ENCODE results near the gene CHCHD3. TPM values are rescaled to one million over a fixed set of nuclear protein-coding genes. Genes with fewer than 3 reads are reported as not detected.

CHCHD3 gene
- polyA plus RNA-seq, 1 donor, result 56.8 TPM

DNA sequence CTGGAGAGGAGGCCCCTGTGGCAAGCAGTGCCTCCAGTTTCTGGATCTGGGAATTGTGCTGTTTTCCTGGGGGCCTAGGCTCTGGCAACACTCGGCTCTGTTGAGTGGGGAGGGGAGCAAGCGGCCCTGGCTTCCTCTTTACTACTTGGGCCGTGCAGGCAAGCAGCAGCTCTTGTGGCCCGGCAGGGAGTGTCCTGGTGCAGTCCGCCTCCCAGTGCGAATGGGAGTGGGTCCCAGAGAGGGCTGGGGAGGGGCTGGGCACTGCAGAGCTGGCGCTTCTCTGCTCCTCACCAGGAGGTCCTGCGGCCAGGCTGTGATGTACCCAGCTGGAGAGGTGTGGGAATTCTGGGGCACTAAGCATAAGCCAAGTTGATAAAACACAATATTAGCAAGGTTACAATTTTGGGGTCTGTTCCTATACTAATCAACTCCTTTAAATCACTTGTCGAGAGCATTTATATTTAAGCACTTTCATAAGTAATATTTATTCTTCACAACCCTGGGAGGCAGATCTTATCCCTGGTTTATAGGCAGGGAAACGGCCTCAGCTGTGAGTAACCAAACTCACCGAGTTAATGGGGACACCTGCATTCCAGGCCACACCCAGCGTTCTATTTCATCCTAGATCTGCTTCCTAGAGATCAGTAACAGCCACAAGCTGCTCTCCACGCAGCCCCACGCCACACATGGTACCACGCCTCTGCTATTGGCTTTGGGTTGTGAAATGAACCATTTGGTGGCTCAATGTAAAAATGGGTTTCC is 322.2 kb downstream of the CHCHD3 start:
- Histone ChIP-seq H3K36me3 (ENCODE audit: control insufficient read depth, insufficient read depth, low read length) (no peaks in the 10 kb centered on the region), H3K4me1 (ENCODE audit: control insufficient read depth, insufficient read depth, low read length) (no peaks in the 10 kb centered on the region), H3K9me3 (ENCODE audit: control insufficient read depth, low read depth, low read length) (no peaks in the 10 kb centered on the region), H3K27me3 (ENCODE audit: control insufficient read depth, insufficient read depth, low read length) (peaks cover 6% of the 10 kb centered on the region), H3K4me3 (ENCODE audit: low read length) (no peak overlapping the region), H3K27ac (ENCODE audit: low read length) (no peak overlapping the region)
- DNase-seq, result no peak
- 60% methylated on average over 2 of the region's 15 CpGs for WGBS (ENCODE audit: insufficient coverage, low lambda C conversion rate)

DNA sequence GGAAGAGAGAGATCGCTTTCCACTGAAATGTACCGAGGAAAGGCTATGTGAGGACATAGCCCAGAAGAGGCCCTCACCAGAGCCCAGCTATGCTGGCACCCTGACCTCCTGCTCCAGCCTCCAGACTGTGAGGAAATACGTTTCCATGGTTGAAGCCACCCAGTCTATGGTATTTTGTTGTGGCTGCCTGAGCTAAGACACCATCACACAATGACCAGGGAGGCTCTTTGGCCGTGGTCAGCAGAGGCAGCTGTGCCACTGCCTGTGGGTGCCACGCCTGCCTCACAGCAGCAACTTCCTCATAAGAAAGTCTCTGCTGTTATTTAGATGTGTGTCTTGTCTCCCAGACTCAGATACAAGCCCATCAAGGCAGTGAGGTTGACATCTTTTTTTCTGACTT is 322.9 kb downstream of the CHCHD3 start:
- peaks cover 6% of the 10 kb centered on the region for H3K27me3 ChIP-seq (ENCODE audit: control insufficient read depth, insufficient read depth, low read length)
- no peaks in the 10 kb centered on the region for H3K36me3 ChIP-seq (ENCODE audit: control insufficient read depth, insufficient read depth, low read length)
- no peaks in the 10 kb centered on the region for H3K9me3 ChIP-seq (ENCODE audit: control insufficient read depth, low read depth, low read length)
- no peak overlapping the region for H3K27ac ChIP-seq (ENCODE audit: low read length)
- no peak overlapping the region for H3K4me3 ChIP-seq (ENCODE audit: low read length)
- WGBS (ENCODE audit: insufficient coverage, low lambda C conversion rate), result no CpG with 5 or more reads among the region's 5 CpGs
- no peaks in the 10 kb centered on the region for H3K4me1 ChIP-seq (ENCODE audit: control insufficient read depth, insufficient read depth, low read length)
- DNase-seq, result no peak

DNA sequence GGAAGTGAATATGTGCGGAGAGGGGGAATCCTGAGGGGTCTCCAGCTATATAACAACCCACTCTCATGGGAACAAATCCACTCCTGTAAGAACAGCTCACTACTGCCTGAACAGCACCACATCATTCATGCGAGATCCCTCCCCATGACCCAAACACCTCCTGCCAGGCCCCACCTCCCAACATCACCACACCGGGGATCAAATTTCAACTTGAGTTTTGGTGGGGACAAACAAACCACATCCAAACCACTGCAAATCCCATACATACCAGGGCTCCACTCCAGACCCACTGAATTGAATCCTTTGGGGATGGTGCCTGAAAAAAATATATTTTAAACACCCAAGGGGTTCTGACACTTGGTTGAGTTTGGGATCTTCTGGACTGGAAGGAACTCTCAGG is 324.1 kb downstream of the CHCHD3 start:
- H3K4me1 ChIP-seq (ENCODE audit: control insufficient read depth, insufficient read depth, low read length), result no peaks in the 10 kb centered on the region
- no peak overlapping the region for H3K4me3 ChIP-seq (ENCODE audit: low read length)
- no peak for DNase-seq
- no peak overlapping the region for H3K27ac ChIP-seq (ENCODE audit: low read length)
- H3K36me3 ChIP-seq (ENCODE audit: control insufficient read depth, insufficient read depth, low read length), result no peaks in the 10 kb centered on the region
- WGBS (ENCODE audit: insufficient coverage, low lambda C conversion rate), result no CpG with 5 or more reads among the region's 3 CpGs
- no peaks in the 10 kb centered on the region for H3K9me3 ChIP-seq (ENCODE audit: control insufficient read depth, low read depth, low read length)
- H3K27me3 ChIP-seq (ENCODE audit: control insufficient read depth, insufficient read depth, low read length), result peaks cover 6% of the 10 kb centered on the region

DNA sequence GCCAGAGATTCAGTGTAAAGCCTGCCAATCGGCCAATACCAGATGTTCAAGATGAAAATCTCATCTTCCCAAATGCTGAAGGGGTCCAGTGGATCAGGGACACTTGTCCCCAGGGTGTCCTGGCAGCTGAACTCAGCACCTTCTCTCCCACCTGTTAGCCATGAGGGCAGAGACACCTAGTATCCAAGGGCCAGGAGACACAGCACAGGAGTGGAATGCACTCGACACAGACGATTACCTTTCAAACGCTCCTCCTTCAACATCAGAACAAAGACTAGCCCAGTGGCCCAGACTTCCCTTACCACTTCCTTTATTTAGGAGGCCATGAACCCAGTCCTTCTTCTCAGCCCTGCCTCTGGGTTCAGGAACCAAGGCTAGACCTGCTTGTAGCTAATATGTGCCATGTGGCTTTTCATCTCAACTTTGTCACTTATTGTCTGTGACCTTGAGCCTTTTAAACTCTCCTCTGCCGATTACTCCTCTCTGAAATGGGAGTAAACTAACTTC is 325.4 kb downstream of the CHCHD3 start:
- WGBS (ENCODE audit: insufficient coverage, low lambda C conversion rate), result no CpG with 5 or more reads among the region's 5 CpGs

DNA sequence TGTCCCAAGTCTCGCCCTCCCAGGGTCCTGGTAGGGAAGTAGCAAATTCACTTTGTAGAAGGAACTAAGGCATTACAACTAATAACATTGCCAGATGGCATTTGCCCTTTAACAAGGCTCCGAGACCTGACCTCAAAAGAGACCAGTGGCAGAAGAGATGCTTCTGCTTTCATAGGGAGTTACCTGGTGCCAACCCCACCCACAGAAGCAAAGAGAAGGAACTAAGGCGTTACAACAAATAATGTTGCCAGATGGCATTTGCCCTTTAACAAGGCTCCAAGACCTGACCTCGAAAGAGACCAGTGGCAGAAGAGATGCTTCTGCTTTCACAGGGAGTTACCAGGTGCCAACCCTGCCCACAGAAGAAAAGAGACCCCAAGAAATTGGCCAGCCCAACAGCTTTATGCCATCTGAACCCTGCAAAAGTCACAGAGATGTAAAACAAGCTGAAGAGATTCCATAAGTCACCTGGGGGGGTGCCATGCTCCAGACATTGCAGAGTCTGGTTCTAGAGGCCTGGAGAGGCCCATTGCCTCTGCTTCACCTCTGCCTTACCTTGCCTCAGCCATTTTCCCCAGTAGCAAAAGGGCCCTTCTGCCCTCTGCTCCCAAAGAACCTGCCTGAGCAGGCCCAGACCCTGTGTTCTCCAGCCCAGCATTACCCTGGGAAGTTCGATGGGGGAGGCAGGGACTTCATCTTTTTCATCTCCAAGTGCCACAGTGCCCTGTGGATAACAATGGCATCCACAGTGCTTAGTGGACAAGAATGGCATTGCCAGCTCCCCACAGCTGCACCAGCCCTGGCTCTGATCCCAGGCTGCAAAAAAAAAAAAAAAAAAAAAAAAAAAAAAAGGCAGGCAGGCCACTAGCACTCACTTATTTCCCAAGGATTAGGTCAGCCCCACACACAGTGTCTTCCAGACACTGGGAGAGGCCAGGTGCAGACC is 326.1 kb downstream of the CHCHD3 start:
- Histone ChIP-seq H3K27me3 (ENCODE audit: control insufficient read depth, insufficient read depth, low read length) (peaks cover 9% of the 10 kb centered on the region), H3K27ac (ENCODE audit: low read length) (no peak overlapping the region), H3K36me3 (ENCODE audit: control insufficient read depth, insufficient read depth, low read length) (no peaks in the 10 kb centered on the region), H3K4me3 (ENCODE audit: low read length) (no peak overlapping the region), H3K9me3 (ENCODE audit: control insufficient read depth, low read depth, low read length) (no peaks in the 10 kb centered on the region), H3K4me1 (ENCODE audit: control insufficient read depth, insufficient read depth, low read length) (no peaks in the 10 kb centered on the region)
- 57% methylated on average over 2 of the region's 5 CpGs for WGBS (ENCODE audit: insufficient coverage, low lambda C conversion rate)
- no peak for DNase-seq

More for the DNA sequence above, 325.4 kb downstream of the CHCHD3 start:
- H3K27ac ChIP-seq (ENCODE audit: low read length), result no peak overlapping the region
- no peaks in the 10 kb centered on the region for H3K4me1 ChIP-seq (ENCODE audit: control insufficient read depth, insufficient read depth, low read length)
- no peaks in the 10 kb centered on the region for H3K9me3 ChIP-seq (ENCODE audit: control insufficient read depth, low read depth, low read length)
- no peaks in the 10 kb centered on the region for H3K36me3 ChIP-seq (ENCODE audit: control insufficient read depth, insufficient read depth, low read length)
- peaks cover 2% of the 10 kb centered on the region for H3K27me3 ChIP-seq (ENCODE audit: control insufficient read depth, insufficient read depth, low read length)
- no peak overlapping the region for H3K4me3 ChIP-seq (ENCODE audit: low read length)
- no peak for DNase-seq

DNA sequence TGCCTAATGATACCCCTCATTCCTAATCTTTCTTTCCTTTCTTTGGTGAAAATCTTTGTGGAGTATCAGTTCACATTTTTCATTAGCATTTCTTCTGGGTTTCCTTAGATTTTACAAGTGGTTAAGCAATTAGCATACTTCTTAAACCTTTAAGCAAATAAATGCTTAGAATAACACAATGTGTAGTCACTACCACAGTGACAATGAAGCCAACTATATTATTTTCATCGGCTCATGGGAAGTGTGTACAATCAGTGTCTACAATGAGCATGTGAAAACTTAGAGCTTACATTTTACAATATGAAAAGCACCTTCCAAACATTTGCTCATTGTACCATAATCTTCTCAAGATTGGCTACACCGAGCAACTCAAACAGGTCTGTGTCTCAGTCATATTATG is 329.5 kb downstream of the CHCHD3 start:
- no peak overlapping the region for H3K27ac ChIP-seq (ENCODE audit: low read length)
- H3K4me1 ChIP-seq (ENCODE audit: control insufficient read depth, insufficient read depth, low read length), result no peaks in the 10 kb centered on the region
- no peak for DNase-seq
- WGBS (ENCODE audit: insufficient coverage, low lambda C conversion rate), result no CpG with 5 or more reads among the region's 2 CpGs
- H3K4me3 ChIP-seq (ENCODE audit: low read length), result no peak overlapping the region
- H3K27me3 ChIP-seq (ENCODE audit: control insufficient read depth, insufficient read depth, low read length), result peaks cover 23% of the 10 kb centered on the region
- H3K9me3 ChIP-seq (ENCODE audit: control insufficient read depth, low read depth, low read length), result no peaks in the 10 kb centered on the region
- H3K36me3 ChIP-seq (ENCODE audit: control insufficient read depth, insufficient read depth, low read length), result no peaks in the 10 kb centered on the region

DNA sequence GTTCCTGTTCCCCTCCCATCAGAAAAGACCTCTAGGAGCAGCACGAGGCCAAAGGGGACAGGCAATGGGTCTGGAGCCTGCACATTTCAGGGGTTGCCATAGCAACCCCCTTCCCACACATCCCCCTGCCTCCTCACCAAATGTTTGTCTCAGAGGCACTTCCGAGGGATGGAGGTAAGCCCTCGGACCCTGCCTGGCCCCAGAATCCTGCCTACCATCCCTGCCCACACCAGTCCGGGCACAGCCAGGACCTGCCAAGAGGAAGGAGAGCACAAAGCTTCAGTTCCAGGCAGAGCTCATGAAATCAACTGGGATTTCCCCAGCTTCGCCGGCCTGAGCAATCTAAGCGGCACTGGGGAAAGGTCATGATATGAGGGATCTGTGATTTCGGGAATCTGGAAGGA is 330.6 kb downstream of the CHCHD3 start:
- no peak overlapping the region for H3K4me3 ChIP-seq (ENCODE audit: low read length)
- WGBS (ENCODE audit: insufficient coverage, low lambda C conversion rate), result 40% methylated on average over 1 of the region's 8 CpGs
- no peak for DNase-seq
- no peaks in the 10 kb centered on the region for H3K4me1 ChIP-seq (ENCODE audit: control insufficient read depth, insufficient read depth, low read length)
- no peaks in the 10 kb centered on the region for H3K36me3 ChIP-seq (ENCODE audit: control insufficient read depth, insufficient read depth, low read length)
- H3K27me3 ChIP-seq (ENCODE audit: control insufficient read depth, insufficient read depth, low read length), result peaks cover 23% of the 10 kb centered on the region
- H3K9me3 ChIP-seq (ENCODE audit: control insufficient read depth, low read depth, low read length), result no peaks in the 10 kb centered on the region
- no peak overlapping the region for H3K27ac ChIP-seq (ENCODE audit: low read length)

DNA sequence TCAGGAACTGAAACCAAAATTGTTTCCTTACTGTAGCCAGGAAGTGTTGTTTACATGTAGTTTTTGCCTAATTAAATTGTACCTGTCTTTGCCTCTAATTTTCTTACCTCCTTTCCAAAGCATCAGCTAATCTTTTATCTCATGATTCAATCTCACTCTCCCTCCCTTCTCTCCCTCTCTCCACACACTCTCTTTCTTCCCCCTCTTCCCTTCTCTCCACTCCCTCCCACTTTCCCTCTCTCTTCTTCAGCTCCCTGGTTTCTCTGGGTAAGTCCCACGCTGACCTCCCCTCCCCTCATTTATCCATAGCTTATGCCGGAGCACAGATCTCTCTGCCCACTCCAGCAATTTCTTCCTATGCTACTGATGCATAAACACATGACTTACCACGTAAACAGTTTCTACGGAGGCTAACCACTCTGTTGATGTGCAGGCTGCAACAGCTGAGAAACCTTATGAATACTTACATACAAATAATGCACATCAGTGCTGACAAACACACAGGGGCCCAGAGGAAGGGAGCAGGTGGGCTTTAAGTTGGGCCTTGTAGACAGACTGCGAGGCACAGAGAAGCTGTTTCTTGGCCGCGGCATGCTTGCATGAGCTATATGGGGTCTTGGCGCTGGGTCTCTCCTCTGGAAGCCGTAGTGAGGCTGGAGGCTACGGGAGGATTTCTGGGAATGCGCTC is 331.2 kb downstream of the CHCHD3 start:
- H3K4me1 ChIP-seq (ENCODE audit: control insufficient read depth, insufficient read depth, low read length), result no peaks in the 10 kb centered on the region
- no peak overlapping the region for H3K27ac ChIP-seq (ENCODE audit: low read length)
- peak in 1 of 2 donors; percentile 12 for DNase-seq
- H3K36me3 ChIP-seq (ENCODE audit: control insufficient read depth, insufficient read depth, low read length), result no peaks in the 10 kb centered on the region
- no peaks in the 10 kb centered on the region for H3K9me3 ChIP-seq (ENCODE audit: control insufficient read depth, low read depth, low read length)
- no peak overlapping the region for H3K4me3 ChIP-seq (ENCODE audit: low read length)
- no CpG with 5 or more reads among the region's 11 CpGs for WGBS (ENCODE audit: insufficient coverage, low lambda C conversion rate)
- peaks cover 23% of the 10 kb centered on the region for H3K27me3 ChIP-seq (ENCODE audit: control insufficient read depth, insufficient read depth, low read length)

DNA sequence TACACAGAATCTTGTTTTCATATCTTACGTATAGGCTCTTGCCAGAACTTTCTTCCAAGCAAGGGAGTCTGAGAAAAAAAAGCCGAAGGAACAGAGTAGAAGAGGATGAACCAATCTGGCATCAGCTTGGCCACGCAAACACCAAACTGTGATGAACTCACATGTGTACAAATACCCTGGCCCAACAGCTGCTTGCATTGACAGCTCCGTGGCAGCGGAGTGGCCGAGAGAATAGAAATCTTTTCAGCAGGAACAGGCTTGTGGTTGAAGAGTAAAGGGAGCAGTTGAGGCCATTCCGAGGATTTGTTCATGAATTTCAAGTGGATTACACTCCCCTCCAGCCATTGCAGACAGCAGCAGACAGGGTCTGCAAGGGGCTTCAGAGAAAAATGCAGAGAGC is 331.8 kb downstream of the CHCHD3 start:
- peaks cover 23% of the 10 kb centered on the region for H3K27me3 ChIP-seq (ENCODE audit: control insufficient read depth, insufficient read depth, low read length)
- H3K9me3 ChIP-seq (ENCODE audit: control insufficient read depth, low read depth, low read length), result peaks cover 1% of the 10 kb centered on the region
- no peak overlapping the region for H3K4me3 ChIP-seq (ENCODE audit: low read length)
- WGBS (ENCODE audit: insufficient coverage, low lambda C conversion rate), result no CpG with 5 or more reads among the region's 7 CpGs
- H3K36me3 ChIP-seq (ENCODE audit: control insufficient read depth, insufficient read depth, low read length), result no peaks in the 10 kb centered on the region
- no peaks in the 10 kb centered on the region for H3K4me1 ChIP-seq (ENCODE audit: control insufficient read depth, insufficient read depth, low read length)
- H3K27ac ChIP-seq (ENCODE audit: low read length), result no peak overlapping the region
- no peak for DNase-seq

DNA sequence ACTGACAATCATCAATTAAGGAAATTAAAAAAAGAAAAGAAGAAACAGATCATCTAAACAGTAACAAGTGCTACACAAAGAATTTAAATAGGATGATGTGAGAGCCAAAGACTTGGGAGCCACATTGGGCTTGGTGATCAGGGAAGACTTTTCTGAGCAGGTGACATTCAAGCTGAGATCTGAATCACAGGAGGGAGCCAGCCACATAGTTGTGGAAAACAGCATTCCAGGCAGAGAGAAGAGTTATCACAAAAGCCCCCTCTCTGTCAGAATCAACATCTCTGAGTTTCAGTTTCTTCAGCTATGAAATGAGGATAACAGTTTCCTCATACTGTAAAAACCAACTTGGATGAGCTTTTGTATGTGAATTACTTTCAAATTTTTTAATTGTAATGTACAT is 336.4 kb downstream of the CHCHD3 start:
- Histone ChIP-seq H3K27me3 (ENCODE audit: control insufficient read depth, insufficient read depth, low read length) (peaks cover 13% of the 10 kb centered on the region), H3K4me3 (ENCODE audit: low read length) (no peak overlapping the region), H3K36me3 (ENCODE audit: control insufficient read depth, insufficient read depth, low read length) (no peaks in the 10 kb centered on the region), H3K4me1 (ENCODE audit: control insufficient read depth, insufficient read depth, low read length) (no peaks in the 10 kb centered on the region), H3K27ac (ENCODE audit: low read length) (no peak overlapping the region), H3K9me3 (ENCODE audit: control insufficient read depth, low read depth, low read length) (peaks cover 17% of the 10 kb centered on the region)
- no peak for DNase-seq
